CD4-positive, alpha-beta memory T cell (primary cell): ENCODE data around the gene LILRB1. TPM values are rescaled to one million over a fixed set of nuclear protein-coding genes. Genes with fewer than 3 reads are reported as not detected.

Experiments used
- CTCF ChIA-PET: fragments of 350-600 bp; sonication (Branson Sonifier 250); formaldehyde crosslinking; loops from one replicate; lab custom pipeline; 2021; ENCODE audit warnings: inconsistent platforms; ENCODE audit not compliant: partially characterized antibody; lab: Charles Lee
- POLR2A ChIA-PET: fragments of 350-600 bp; sonication (Branson Sonifier 250); formaldehyde crosslinking; loops from one replicate; lab custom pipeline; 2021; ENCODE audit not compliant: partially characterized antibody; lab: Charles Lee
- DNase-seq, 5 donors: peaks; one replicate each; pipeline versions ENCODE4 v3.0.0 to v3.0.0-alpha.2; 2020 to 2022; ENCODE audit warnings: mixed read lengths in 1 of 5
- H3K27ac ChIP-seq: one replicate; pipeline ENCODE4 v1.7.0; 2013; ENCODE audit warnings: low read depth, low read length
- H3K27me3 ChIP-seq: 2 replicates; pipeline ENCODE4 v1.7.0; 2013; ENCODE audit warnings: mild to moderate bottlenecking, low read length, moderate library complexity; ENCODE audit not compliant: insufficient read depth
- H3K36me3 ChIP-seq: 2 replicates; pipeline ENCODE4 v1.7.0; 2013; ENCODE audit warnings: mild to moderate bottlenecking, low read length, moderate library complexity; ENCODE audit not compliant: insufficient read depth
- H3K4me1 ChIP-seq: 2 replicates; pipeline ENCODE4 v1.7.0; 2013; ENCODE audit warnings: mild to moderate bottlenecking, low read length, moderate library complexity; ENCODE audit not compliant: insufficient read depth
- H3K4me3 ChIP-seq, 2 donors: one replicate each; pipeline ENCODE4 v1.7.0; 2013; ENCODE audit warnings: low read length in 2 of 2, mild to moderate bottlenecking in 1 of 2
- H3K9me3 ChIP-seq, 2 donors: one replicate each; pipeline ENCODE4 v1.7.0; 2013; ENCODE audit warnings: low read length in 2 of 2, control low read depth in 1 of 2; ENCODE audit not compliant: control insufficient read depth in 1 of 2
- H3K27ac Mint-ChIP-seq, 7 donors: one replicate each; pipeline ENCODE4 v1.8.0; 2020 to 2021; ENCODE audit warnings: mixed read lengths in 7 of 7, mild to moderate bottlenecking in 6 of 7, inconsistent platforms in 3 of 7, moderate library complexity in 3 of 7
- H3K27me3 Mint-ChIP-seq, 2 donors: one replicate each; pipeline ENCODE4 v1.8.0; 2020 to 2021; ENCODE audit warnings: mixed read lengths in 2 of 2
- H3K36me3 Mint-ChIP-seq, 2 donors: one replicate each; pipeline ENCODE4 v1.8.0; 2020 to 2021; ENCODE audit warnings: mixed read lengths in 2 of 2, inconsistent platforms in 1 of 2, mild to moderate bottlenecking in 1 of 2
- H3K4me1 Mint-ChIP-seq, 4 donors: one replicate each; pipeline ENCODE4 v1.8.0; 2020 to 2021; ENCODE audit warnings: mixed read lengths in 4 of 4, mild to moderate bottlenecking in 1 of 4
- H3K4me3 Mint-ChIP-seq, 8 donors: one replicate each; pipeline ENCODE4 v1.8.0; 2020 to 2021; ENCODE audit warnings: mixed read lengths in 8 of 8, mild to moderate bottlenecking in 7 of 8, moderate library complexity in 6 of 8, inconsistent platforms in 3 of 8
- H3K9me3 Mint-ChIP-seq, 8 donors: one replicate each; pipeline ENCODE4 v1.8.0; 2020 to 2021; ENCODE audit warnings: mixed read lengths in 8 of 8, mild to moderate bottlenecking in 5 of 8, inconsistent platforms in 3 of 8, moderate library complexity in 1 of 8
- intact Hi-C: fragments of 100-400 bp; cut with micrococcal nuclease; formaldehyde crosslinking; loops from one replicate; pipeline ENCODE4 v1.15.1; 2023
- polyA plus RNA-seq, 2 donors: library from polyadenylated mRNA; unstranded; fragments of 300-500 nt; fragmentation: Illumina TruSeq; gene quantifications; one replicate each; pipeline ENCODE4 v1.2.3, GENCODE V29; 2021
- total RNA-seq, 2 experiments: library from RNA; stranded (reverse); gene quantifications; one replicate each; pipeline ENCODE4 v1.2.3, GENCODE V29; 2021

LILRB1 gene
- total and polyA plus RNA-seq, 4 experiments from 2014 or later: 0.34 to 1.6 (median 0.64) TPM; not detected in 1

DNA sequence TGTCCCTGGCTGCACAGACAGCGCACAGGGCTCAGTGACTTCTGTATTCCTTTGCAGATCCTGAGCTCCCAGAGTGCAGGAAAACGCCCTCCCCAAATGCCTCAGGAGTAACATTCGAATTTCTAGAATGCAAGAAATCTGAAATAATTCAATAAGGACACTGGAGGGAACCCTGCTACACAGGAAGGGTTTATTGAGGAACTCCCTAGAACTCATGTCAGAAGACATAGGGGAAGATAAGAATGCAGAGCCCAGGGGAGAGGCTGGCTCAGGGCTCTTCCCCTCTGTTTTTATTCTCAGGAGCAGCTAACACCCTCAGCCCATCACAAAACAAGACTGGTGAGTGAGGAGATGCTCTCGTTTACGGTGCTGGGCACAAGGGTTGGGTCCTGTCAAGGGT lies 30.1 kb upstream of the LILRB1 start:
- H3K4me3 ChIP-seq: no peak overlapping the region
- no peaks in the 10 kb centered on the region for H3K9me3 ChIP-seq
- no peak for DNase-seq
- CTCF ChIA-PET: no interaction called here
- H3K27ac ChIP-seq: no peak overlapping the region
- POLR2A ChIA-PET: no interaction called here
- intact Hi-C loops: no loop called here
- no peak overlapping the region for H3K27ac Mint-ChIP-seq
- H3K36me3 ChIP-seq: no peaks in the 10 kb centered on the region
- peaks cover 0 to 12% (median 5%) of the 10 kb centered on the region in 8 donors for H3K9me3 Mint-ChIP-seq
- peaks cover 10 to 19% of the 10 kb centered on the region in 2 donors for H3K27me3 Mint-ChIP-seq
- H3K4me1 ChIP-seq: no peaks in the 10 kb centered on the region
- no peaks in the 10 kb centered on the region for H3K27me3 ChIP-seq
- H3K4me1 Mint-ChIP-seq: no peaks in the 10 kb centered on the region
- H3K4me3 Mint-ChIP-seq: no peak overlapping the region
- H3K36me3 Mint-ChIP-seq: no peaks in the 10 kb centered on the region

DNA sequence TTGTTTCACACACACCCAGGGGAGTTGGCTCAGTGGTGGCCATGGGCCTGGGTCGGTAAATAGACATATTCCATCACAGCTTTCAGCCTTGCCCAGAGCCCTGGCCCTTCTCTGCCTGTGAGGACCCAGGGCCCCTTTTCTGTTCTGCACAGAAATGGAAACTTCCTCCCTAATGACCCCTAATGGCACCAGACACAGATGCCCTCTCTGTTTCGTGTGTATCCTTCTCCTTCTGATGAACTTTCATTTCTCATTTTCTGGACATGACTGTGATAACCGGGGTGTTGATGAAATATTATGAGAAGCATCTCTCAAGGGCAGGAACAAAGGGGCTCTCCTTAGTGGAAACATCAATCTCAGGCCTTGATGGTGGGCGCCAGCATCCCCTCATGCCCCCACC lies 24.1 kb upstream of the LILRB1 start:
- intact Hi-C loops: no loop called here
- no peak for DNase-seq
- H3K27me3 ChIP-seq: no peaks in the 10 kb centered on the region
- ChIA-PET CTCF (no interaction called here), POLR2A (no interaction called here)
- Mint-ChIP-seq H3K4me1 (no peaks in the 10 kb centered on the region), H3K9me3 (peaks cover 0 to 30% (median 13%) of the 10 kb centered on the region in 8 donors), H3K36me3 (no peaks in the 10 kb centered on the region), H3K4me3 (no peak overlapping the region), H3K27me3 (peaks cover 15 to 29% of the 10 kb centered on the region in 2 donors), H3K27ac (no peak overlapping the region)
- H3K4me1 ChIP-seq: no peaks in the 10 kb centered on the region
- H3K4me3 ChIP-seq: no peak overlapping the region
- H3K9me3 ChIP-seq: no peaks in the 10 kb centered on the region
- H3K27ac ChIP-seq: no peak overlapping the region
- no peaks in the 10 kb centered on the region for H3K36me3 ChIP-seq

DNA sequence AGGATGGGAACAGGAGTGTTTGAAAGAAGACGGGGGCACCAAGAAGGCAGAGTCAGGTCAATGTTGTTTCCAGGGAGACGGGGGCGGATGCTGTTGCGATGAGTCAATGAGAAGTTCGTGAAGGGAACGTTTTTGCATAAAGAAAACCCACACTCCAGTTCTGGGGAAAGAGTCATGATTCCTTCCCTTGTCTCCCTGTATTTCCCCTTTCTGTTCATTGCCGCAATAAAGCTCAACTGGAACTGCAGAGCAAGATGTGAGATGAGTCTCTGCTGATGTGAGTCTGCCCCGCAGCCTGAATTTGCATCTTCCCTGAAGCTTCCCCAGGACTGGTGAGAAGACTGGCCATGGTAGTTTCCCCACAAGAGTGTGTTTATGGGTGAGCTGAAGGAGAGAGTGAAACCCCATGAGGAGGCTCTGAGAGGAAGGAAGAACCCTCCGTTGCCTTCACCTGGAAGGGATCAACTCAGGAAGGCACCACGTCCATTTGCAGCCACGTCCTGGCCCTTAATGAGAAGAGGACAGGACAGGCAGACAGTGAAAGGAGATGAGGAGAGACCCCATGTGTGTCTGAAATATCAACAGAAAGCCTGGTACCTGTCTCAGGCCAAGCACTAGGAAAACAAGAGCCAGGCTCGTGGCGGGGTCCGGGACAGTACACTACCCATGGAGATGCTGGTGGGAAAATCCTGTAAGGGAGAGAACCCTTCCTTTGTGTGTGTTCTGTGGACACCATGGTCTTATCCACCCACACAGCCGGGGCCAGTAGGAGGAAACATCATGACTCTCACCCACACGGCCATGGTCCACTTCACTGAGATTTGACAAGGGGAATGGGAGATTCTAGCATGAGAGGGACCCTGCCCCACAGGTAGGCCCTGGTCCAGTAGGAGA lies 23.1 kb upstream of the LILRB1 start:
- DNase-seq: no peak
- Histone ChIP-seq H3K9me3 (no peaks in the 10 kb centered on the region), H3K4me1 (no peaks in the 10 kb centered on the region), H3K27ac (no peak overlapping the region), H3K4me3 (no peak overlapping the region), H3K27me3 (no peaks in the 10 kb centered on the region), H3K36me3 (no peaks in the 10 kb centered on the region)
- ChIA-PET POLR2A (no interaction called here), CTCF (no interaction called here)
- H3K27ac Mint-ChIP-seq: peak overlapping the region in 1 of 7 donors; percentile 35
- H3K4me1 Mint-ChIP-seq: no peaks in the 10 kb centered on the region
- H3K9me3 Mint-ChIP-seq: peaks cover 0 to 30% (median 13%) of the 10 kb centered on the region in 8 donors
- no peaks in the 10 kb centered on the region for H3K36me3 Mint-ChIP-seq
- H3K27me3 Mint-ChIP-seq: peaks cover 15 to 27% of the 10 kb centered on the region in 2 donors
- intact Hi-C loops: no loop called here
- H3K4me3 Mint-ChIP-seq: no peak overlapping the region

DNA sequence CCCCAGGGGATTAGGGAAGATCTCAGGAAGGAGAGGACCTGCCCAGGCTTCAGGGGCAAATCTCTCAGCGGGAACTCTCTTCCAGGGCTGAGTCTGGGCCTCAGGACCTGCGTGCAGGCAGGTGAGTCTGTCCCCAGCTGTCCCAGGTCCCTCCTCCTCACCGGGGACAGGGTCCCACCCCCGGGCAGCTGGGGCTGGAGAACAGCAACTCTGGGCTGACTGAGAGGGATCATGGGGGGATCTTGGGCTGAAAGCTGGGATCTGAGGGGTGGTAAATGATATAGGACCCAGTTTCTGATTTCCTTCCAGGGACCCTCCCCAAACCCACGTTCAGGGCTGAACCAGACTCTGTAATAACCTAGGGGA lies 22.5 kb upstream of the LILRB1 start:
- Mint-ChIP-seq H3K4me3 (no peak overlapping the region), H3K4me1 (no peaks in the 10 kb centered on the region), H3K9me3 (peaks cover 0 to 30% (median 15%) of the 10 kb centered on the region in 8 donors), H3K36me3 (no peaks in the 10 kb centered on the region), H3K27me3 (peaks cover 15 to 26% of the 10 kb centered on the region in 2 donors), H3K27ac (no peak overlapping the region)
- intact Hi-C loops: no loop called here
- no peaks in the 10 kb centered on the region for H3K9me3 ChIP-seq
- POLR2A ChIA-PET: no interaction called here
- H3K4me1 ChIP-seq: no peaks in the 10 kb centered on the region
- no peaks in the 10 kb centered on the region for H3K27me3 ChIP-seq
- H3K4me3 ChIP-seq: no peak overlapping the region
- no peak overlapping the region for H3K27ac ChIP-seq
- H3K36me3 ChIP-seq: no peaks in the 10 kb centered on the region
- no peak for DNase-seq
- CTCF ChIA-PET: no interaction called here

- intact Hi-C loops: no loop called here
- Mint-ChIP-seq H3K27me3 (peaks cover 15 to 26% of the 10 kb centered on the region in 2 donors), H3K4me1 (no peaks in the 10 kb centered on the region), H3K27ac (no peak overlapping the region), H3K9me3 (peaks cover 0 to 30% (median 16%) of the 10 kb centered on the region in 8 donors), H3K36me3 (no peaks in the 10 kb centered on the region), H3K4me3 (no peak overlapping the region)
- Histone ChIP-seq H3K27ac (no peak overlapping the region), H3K9me3 (no peaks in the 10 kb centered on the region), H3K27me3 (no peaks in the 10 kb centered on the region), H3K36me3 (no peaks in the 10 kb centered on the region), H3K4me1 (no peaks in the 10 kb centered on the region), H3K4me3 (no peak overlapping the region)
- DNase-seq: no peak
- ChIA-PET POLR2A (no interaction called here), CTCF (no interaction called here)
Measured at GRCh38 chr19:54608205-54608604, 22.1 kb upstream of the LILRB1 start.

DNA sequence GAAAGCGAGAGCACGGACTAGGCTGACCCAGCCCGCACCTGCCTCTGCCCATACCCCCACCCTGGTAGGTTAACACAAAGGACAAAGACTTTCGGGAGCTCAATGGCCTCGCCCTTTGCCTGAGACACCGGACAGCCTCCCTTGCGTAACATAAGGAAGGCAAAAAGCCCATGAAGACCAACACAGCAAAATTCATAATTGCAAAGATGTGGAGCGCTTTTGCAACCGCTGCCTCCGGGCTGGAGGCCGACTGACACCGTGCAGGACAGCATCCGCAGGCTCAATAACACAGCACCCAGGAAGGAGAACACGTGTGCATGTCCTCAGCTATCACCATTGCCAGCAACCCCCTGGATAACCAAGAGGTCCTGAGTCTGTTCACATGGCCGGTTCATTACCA lies 21.5 kb upstream of the LILRB1 start:
- Histone ChIP-seq H3K27ac (no peak overlapping the region), H3K9me3 (no peaks in the 10 kb centered on the region), H3K4me3 (no peak overlapping the region), H3K4me1 (no peaks in the 10 kb centered on the region), H3K27me3 (no peaks in the 10 kb centered on the region), H3K36me3 (no peaks in the 10 kb centered on the region)
- Mint-ChIP-seq H3K9me3 (peaks cover 0 to 33% (median 19%) of the 10 kb centered on the region in 8 donors), H3K27ac (no peak overlapping the region), H3K27me3 (peaks cover 18 to 28% of the 10 kb centered on the region in 2 donors), H3K36me3 (no peaks in the 10 kb centered on the region), H3K4me3 (no peak overlapping the region), H3K4me1 (no peaks in the 10 kb centered on the region)
- ChIA-PET POLR2A (no interaction called here), CTCF (no interaction called here)
- DNase-seq: no peak
- intact Hi-C loops: no loop called here

DNA sequence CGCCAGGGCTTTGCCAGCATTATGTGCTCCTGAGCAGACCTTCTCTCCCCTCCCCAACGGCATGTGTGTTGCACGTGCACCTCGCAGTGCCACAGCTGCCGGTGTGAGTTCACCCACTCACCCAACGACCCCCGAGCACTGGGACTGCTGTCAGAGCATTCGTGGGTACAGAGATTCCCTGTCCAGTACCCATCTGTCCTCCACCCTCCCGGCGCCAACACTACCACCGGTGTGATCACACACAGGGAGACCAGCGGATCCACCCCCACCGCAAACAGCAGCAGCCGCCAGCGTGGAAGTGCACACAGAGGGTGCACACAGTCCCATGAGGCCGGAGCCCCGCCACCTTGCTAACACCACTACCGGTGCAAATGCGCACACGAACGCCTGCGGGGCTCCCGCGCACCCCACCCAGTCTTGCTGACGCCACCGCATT lies 20.9 kb upstream of the LILRB1 start:
- Mint-ChIP-seq H3K4me1 (no peaks in the 10 kb centered on the region), H3K4me3 (no peak overlapping the region), H3K36me3 (no peaks in the 10 kb centered on the region), H3K27me3 (peaks cover 20 to 28% of the 10 kb centered on the region in 2 donors), H3K27ac (no peak overlapping the region), H3K9me3 (peaks cover 0 to 30% (median 20%) of the 10 kb centered on the region in 8 donors)
- Histone ChIP-seq H3K27ac (no peak overlapping the region), H3K36me3 (no peaks in the 10 kb centered on the region), H3K9me3 (no peaks in the 10 kb centered on the region), H3K4me1 (no peaks in the 10 kb centered on the region), H3K27me3 (no peaks in the 10 kb centered on the region), H3K4me3 (no peak overlapping the region)
- intact Hi-C loops: no loop called here
- ChIA-PET POLR2A (no interaction called here), CTCF (no interaction called here)
- DNase-seq: no peak
